22Rv1 (cell line): ENCODE measurements around the gene TRPV5.

ENCODE experiments used
- H3K27ac ChIP-seq: fragments of 450-650 bp; 2 replicates; pipeline ENCODE4 v1.5.1; 2017
- ZFX ChIP-seq: fragments of 450-650 bp; IDR thresholded peaks from 2 replicates; pipeline ENCODE4 v1.6.1; 2017; ENCODE audit warnings: antibody characterized with exemption, borderline replicate concordance
- TF ChIP-seq, protein P1 (sequence below): fragments of 450-650 bp; IDR thresholded peaks from 2 replicates; pipeline ENCODE4 v1.5.1; 2017; ENCODE audit warnings: mild to moderate bottlenecking

The TRPV5 gene

DNA sequence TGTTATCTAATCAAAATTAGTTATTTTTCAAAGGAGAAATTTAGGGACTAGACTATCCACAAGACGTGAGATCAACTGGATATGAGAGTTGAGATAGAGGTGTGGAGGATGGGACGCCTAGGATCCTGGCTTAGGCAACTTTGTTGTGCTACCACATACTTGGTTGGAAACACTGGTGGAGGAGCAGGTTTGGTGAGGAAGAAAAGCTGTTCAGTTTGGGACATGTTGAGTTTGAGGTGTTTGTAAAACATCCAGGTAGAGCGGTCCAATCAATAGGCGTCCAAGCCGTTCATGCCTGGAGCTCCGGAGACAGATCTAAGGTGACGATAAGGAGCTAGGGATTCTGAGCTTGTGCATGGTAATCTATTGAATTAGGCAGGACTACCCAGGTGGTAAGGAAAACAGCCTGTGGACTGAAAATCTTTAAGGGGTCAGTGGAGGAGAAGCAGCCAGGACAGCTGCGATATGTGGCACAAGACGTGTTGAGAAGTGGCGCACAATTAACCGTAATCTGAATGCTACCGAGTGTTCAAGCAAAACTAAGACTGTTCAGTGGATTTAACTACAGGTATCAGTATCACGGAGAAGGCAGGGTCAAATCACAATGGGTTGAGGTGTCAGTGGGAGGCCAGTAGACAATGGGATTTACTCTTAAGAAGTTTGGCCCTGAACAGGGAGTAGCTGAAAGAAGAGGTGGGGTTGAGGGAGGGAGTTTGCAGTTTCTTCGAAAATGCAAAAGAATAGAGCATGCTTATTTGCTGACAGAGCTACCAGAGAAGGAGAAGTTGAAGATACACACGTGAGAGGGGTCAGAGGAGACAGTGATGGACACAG, 31.9 kb downstream of the TRPV5 start:
- TF ChIP-seq ZFX = no peak
- TF ChIP-seq, protein P1, sequence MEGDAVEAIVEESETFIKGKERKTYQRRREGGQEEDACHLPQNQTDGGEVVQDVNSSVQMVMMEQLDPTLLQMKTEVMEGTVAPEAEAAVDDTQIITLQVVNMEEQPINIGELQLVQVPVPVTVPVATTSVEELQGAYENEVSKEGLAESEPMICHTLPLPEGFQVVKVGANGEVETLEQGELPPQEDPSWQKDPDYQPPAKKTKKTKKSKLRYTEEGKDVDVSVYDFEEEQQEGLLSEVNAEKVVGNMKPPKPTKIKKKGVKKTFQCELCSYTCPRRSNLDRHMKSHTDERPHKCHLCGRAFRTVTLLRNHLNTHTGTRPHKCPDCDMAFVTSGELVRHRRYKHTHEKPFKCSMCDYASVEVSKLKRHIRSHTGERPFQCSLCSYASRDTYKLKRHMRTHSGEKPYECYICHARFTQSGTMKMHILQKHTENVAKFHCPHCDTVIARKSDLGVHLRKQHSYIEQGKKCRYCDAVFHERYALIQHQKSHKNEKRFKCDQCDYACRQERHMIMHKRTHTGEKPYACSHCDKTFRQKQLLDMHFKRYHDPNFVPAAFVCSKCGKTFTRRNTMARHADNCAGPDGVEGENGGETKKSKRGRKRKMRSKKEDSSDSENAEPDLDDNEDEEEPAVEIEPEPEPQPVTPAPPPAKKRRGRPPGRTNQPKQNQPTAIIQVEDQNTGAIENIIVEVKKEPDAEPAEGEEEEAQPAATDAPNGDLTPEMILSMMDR = no peak
- H3K27ac ChIP-seq = no peak overlapping the region

DNA sequence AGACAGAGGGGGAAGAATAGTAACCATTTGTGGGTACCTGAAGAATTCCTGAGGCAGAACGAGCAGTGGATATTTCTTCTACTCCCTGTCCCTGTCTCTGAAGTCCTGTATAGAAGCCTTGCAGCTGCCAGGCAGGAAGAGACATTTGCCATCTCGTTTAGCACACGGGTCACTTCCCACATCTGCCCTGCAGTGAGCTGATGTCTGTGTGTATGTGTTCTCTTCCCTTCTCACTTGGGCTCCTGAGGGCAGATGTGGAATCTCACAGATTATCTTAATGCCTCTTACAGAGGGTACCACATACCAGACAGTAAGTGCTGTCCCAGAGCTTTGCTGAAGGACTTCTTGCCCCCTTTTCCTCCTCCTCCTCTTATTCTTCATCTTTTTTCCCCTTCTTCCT, 33.9 kb downstream of the TRPV5 start:
- TF ChIP-seq ZFX = no peak
- TF ChIP-seq, protein P1 = no peak

DNA sequence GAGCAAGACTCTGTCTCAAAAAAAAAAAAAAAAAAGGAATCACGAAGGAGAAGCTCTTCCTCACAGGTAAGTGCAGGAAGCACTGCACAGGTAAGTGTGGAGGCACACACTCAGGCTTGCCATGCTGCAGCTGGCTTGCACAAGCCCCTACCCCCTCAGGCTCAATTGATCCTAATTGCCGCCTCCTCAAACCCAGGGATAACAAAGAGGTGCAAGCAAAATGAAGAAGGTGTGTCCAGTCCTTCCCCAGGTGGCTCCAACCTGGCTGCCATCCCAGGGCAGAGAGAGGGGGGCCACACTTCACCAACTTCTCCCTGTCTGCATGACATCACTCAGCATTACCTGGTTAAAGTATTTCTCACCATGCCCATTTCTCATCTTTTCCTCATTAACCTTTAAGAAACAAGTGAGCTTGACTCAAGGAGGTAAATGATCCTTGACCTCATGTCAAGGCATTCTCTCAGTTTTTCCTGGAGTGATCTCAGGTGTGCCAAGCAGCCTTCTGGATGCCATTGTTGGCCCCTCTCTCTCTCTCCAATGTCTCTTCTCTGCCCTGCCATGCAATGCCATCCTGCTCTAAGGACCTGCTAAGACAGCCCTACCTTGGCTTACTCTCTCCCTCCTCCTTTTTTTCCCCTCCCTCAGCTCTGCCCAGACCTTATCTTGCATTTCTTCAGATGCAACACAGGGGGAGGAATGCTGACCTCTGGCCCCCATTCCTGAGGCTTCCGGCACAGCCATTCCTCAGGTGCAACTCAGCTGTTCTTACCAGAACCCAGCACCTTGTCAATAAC, 35.0 kb downstream of the TRPV5 start:
- no peak for TF ChIP-seq ZFX
- TF ChIP-seq, protein P1 = no peak
- H3K27ac ChIP-seq = no peak overlapping the region

More for the DNA sequence above, 33.9 kb downstream of the TRPV5 start:
- no peak overlapping the region for H3K27ac ChIP-seq

DNA sequence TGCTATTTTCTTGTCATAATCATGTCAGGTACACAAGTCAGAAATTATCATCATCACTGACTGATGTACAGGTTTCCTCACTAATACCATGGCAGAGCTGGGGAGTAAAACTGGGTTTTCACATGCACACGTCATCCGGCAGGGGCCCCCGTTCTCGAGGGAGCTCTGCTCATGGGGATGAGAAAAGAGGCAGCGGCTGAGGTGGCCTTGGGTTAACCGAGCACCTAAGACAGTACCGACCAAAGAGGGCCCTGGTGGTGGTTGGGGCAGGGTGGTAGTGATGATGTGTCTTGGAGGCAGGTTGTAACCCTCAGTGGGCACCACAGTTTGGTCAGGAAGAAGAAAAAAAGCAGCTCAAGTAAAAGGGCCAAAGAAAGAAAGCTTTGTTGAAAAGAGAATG, 35.9 kb downstream of the TRPV5 start:
- TF ChIP-seq ZFX = no peak
- TF ChIP-seq, protein P1 = no peak

DNA sequence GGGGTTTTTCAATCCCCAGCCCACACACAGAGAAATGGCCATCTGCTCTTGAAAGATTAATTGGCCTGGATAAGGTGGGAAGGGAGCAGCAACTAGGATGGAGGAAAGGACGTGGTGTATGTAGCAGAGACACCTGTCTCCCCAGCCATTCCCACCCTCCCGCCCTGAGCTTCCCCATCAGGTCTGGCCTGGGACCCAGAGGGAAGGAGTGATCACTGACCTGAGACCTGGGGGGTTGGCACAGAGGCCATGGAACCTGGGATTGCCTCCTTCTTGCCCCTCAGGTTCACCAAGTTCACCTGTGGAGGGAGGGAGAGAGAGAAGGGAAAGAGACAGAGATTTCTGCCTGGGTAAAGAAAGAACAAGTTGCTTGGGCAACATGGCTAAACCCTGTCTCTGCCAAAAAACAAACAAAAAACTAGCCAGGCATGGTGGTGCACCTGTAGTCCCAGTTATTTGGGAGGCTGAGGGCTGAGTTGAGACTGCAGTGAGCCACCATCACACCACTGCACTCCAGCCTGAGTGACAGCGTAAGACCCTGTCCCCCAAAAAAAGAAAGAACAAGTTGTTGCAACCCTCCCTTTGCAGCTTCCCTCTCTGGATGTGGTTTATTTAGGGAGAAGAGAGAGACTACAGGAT, 36.7 kb downstream of the TRPV5 start:
- no peak overlapping the region for H3K27ac ChIP-seq
- TF ChIP-seq, protein P1 = no peak
- no peak for TF ChIP-seq ZFX

More for the DNA sequence above, 35.9 kb downstream of the TRPV5 start:
- no peak overlapping the region for H3K27ac ChIP-seq

DNA sequence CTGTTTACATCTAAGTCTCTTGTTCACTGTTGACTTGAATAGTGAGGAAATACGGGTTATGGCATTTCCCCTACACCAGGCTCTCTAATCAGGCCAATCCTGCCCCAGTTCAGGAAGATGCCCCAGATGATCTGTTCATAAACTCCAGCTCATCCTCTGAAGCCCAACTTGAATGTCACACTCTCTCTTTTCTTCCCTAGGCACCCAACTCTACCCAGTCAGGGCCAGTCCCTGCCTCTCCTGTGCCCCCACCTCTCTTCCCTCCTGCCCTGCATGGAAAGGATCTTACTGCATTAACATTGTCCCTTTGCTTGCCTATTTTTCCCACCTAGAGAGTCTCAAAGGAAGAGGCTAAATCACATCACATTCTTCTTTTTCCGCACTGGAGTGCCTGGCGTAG, 37.4 kb downstream of the TRPV5 start:
- H3K27ac ChIP-seq = no peak overlapping the region
- TF ChIP-seq, protein P1 = no peak
- TF ChIP-seq ZFX = no peak
